Stimulated activated CD4-positive, alpha-beta T cell treated with anti-CD3 and anti-CD28 coated beads, Interleukin-1b, Interleukin-23, amount 100 ng/mL, for 1 hour (primary cell): ENCODE results near the gene SLC12A7.
"Not testable (repeated sequence)": the region's sequence is repeated elsewhere in the genome, so short reads cannot be mapped to it uniquely, and the experiment has no call there.

ENCODE experiments used
- DNase-seq, 2 donors: peaks; one replicate each; pipeline ENCODE4 v3.0.0-alpha.2; 2020; ENCODE audit warnings: low read depth in 2 of 2

Gene SLC12A7

DNA sequence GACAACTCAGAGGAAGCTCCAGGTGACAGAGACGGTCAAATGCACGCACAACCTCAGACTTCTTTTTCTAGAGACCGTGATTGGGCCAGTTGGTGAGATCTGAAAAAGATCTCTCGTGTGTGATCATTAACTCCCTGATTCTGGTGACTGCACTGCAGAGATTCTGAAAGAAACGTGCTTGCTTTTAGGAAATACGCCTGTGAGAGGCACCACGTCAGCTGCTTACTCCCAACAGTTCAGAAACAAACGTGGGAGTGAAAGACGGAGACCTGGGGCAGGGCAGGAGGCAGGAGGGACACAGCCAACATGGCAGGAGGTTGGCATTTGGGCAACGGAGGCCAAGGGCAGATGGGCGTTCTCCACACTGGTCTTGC, 15.9 kb downstream of the SLC12A7 start:
- no peak for DNase-seq

DNA sequence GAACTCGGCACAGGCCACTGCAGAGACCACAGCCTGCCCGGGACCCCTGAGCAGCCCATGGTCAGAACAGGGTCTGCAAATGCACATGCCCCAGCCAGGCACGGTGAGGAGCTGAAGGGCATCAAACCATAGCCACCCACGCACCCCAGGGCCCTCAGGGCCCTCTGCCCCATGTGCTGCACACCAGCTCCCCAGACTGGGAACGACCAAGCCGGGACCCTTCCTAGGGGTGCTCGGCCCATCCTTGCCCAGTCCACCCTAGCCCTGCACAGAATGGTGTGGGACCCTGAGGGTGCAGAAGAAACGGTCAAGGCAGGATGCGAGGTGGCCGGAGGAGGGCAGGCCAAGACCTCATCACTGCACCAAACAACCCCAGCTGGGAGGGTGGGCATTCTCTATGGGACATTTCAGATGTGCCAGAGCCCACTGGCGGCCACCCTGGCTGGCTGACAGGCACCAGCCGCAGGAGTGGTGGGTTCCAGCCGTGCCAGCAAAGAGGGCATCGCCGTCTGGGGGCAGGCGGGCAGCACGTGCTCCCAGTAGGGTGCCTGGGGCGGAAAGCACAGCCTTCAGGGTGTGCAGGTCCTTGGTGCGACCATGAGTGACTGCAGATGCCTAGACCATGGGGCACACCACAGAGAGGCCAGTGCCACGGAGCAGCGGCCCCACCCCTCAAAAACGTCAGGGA, 16.4 kb downstream of the SLC12A7 start:
- no peak for DNase-seq

DNA sequence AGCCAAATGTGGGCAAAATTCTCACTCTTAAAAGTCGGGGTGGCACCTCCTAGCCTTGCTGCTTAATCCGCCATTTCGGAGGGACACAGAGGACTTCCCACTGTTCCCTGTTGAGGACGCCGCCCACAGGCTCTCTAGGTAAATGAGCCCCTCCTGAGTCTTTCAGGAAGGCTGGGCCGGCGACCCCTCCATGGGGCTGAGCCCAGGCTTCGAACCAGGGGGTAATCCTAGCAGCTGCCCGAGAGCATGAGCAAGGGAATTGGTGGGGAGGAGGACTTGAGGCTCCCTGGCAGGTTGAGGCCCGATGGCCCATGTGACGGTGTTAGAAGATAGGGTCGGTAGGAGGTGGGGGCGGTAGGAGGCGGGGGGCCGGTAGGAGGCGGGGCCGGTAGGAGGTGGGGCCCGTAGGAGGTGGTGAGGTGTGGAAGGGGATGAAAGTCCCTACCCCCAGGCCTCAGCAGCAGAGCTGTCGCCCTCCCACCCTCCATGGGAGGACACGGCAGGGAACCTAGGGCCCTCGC, 17.1 kb downstream of the SLC12A7 start:
- DNase-seq = no peak

DNA sequence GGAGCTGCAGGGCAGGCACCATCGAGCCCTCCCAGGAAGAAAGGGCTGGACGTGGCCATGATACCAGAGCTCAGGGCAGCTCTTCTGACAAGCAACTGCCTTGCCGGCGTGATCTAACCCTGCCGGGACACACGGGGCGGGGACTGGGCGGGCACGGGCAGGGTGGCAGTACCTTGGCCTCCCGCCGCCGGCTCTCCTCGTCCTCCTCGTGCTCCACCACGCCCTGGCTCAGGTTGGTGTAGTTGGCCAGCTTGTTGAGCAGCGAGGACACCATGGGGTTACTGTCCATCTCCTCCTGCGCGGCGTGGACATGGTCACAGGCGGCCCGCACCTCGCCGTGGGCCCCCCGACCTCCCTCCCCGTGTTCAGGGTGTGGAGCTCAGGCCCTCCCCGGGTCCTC, 18.5 kb downstream of the SLC12A7 start:
- no peak for DNase-seq

DNA sequence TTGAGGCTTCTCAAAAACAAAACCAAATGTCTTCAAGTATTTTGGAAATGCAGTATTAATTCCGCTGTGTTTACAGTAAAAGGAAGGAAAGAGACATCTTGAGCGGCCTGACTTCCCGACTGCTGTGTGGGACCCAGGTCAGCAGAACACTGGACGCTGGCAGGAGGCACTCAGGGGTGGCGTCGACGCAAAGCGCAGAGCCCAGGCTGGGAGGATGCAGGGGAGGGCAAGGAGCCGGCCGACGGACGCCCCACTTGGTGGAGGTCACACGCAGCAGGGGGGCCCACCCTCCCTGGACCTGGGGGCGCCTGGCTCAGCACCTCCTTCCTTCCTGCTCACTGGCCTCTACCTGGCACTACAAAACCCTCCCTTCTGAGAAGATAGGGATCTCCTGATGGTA, 19.7 kb downstream of the SLC12A7 start:
- DNase-seq = no peak

DNA sequence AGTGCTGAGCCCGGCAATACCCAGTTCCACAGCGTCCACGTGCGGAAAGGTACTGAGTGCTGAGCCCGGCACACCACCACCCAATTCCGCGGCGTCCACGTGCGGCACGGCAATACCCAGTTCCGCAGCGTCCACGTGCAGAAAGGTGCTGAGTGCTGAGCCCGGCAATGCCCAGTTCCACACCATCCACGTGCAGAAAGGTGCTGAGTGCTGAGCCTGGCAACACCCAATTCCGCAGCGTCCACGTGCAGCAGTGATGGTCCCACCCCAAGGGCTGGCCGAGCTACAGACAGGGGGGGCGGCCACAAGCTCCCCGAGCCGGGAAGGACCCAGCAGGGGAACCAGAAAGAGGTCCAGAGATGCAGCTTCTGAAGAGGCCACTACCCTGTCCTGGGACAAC, 20.2 kb downstream of the SLC12A7 start:
- DNase-seq = no peak

DNA sequence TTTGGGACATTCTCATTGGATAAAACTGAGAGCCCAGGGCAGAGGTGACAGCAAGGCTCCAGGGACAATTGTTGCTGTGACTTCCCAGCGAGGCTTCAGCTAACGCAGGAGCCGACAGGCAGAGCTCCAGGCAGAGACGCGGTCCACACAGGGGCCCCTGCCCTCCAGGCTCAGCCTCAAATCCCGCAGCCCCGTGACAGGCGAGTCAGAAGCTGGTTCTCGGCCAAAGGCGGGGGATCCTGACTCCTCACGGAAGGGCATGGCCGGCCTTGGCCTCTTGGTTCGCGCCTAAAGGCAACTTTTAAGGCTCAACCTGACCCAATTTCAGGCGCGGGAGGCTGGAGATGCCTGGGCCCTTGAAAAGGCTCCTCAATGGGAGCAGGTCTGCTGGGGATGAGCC, 21.3 kb downstream of the SLC12A7 start:
- no peak for DNase-seq

DNA sequence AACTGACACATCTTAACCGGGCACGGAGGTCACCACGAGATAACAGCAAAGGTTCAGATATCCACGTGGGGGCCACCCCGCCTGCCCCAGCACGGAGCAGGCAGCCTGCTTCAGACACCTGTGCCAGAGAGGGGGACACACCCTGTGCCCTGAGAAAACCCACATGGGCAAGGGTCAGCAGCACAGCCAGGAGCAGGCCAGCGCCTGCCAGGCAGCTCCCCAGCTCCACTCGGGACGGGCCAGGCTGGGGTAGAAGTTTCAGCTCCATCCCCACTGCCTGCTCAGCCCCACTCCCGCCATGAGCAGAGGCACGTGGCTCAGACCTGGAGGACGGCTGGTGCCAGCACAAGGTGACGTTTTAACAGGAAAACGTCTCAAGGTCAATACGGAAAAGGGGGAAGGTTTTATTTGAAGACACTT, 22.2 kb downstream of the SLC12A7 start:
- DNase-seq = no peak

DNA sequence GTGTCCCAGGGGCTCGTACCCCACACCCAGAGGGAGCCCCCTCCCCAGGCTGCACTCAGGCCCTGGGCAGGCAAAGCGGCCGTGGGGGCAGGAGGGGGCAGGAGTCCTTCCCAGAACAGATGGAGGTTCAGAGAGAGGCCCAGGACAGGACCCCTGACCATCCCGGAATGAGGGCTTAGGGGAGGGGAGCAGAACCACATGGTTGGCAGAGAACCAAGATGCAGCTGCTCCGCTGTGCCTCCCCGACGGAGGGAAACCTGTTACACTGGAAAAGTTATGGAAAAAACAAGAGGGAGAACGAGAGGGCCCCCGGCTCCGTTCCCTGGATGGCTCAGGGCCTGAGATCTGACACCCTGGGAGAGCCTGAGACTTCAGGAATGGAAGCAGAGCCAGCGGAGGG, 22.7 kb downstream of the SLC12A7 start:
- no peak for DNase-seq

DNA sequence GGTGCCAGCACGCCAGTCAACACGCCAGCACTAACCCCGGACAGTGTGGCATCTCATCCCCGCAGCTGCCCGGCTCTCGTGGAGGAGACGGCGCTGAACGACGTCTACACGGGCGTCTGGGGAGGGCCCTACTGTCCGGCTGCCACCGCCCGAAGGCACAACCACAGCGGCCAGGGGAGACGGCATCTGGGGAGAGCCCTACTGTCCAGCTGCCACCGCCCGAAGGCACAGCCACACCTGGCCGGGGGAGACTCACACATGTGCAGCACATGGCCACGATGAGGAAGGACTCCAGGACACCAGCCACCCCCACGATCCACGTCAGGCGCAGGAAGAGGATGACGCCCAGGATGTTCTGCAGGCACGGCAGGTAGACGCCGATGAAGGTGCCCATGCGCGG, 23.1 kb downstream of the SLC12A7 start:
- no peak for DNase-seq

DNA sequence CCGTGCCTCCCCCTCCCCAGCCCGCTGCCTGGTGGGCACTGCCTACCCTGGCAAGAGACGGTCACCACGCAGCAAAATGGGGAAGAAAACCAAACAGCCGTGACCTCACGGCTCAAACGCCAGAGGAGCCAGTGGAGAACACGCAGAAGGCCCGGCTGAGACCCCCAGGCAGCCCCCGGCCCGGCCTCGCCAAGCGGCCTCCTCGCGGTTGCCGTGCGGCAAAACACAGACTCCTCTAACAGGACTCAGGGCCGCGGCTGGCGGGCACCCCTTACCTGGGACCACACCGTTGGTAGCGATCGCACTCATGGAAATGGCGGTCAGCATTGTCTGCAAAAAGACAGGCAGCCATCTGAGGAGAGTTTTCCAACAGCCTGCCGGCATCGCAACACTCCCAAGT, 23.8 kb downstream of the SLC12A7 start:
- DNase-seq = no peak

DNA sequence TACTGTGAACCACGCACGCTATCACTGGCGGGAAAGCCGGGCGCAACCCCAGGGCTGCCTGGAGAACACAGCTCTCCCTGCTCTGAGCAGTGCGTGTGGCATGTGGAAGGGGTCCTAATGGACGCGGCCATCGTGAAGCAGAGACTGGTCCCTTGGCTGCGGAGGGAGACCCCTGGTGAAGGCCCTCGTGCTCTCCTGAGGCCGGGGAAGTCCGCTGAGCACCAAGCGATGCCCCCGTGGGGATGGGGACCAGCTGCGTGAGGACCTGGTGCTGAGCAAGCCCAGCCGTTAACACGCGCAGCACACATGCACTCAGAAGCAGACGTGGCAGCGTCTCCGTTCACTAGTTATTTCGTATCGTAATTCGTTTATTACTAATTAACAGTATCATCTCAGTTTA, 24.4 kb downstream of the SLC12A7 start:
- DNase-seq = no peak

DNA sequence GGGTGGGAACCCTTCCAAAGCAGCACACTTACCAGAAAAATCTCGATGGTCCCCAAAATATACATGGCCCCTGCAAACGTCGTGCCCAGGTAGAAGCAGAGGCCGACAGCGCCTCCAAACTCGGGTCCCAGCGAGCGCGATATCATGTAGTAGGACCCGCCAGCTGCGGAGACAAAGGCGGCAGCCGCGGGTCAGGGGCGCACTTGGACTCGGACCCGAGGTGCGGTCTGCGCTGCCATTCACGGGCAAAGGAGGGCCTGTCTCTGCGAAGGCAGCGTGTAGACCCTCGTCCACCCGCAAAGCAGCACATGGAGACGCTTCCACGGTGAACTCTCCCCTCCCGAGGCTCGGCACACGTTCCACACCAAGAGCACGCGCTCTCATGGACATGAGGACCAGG, 25.0 kb downstream of the SLC12A7 start:
- no peak for DNase-seq

DNA sequence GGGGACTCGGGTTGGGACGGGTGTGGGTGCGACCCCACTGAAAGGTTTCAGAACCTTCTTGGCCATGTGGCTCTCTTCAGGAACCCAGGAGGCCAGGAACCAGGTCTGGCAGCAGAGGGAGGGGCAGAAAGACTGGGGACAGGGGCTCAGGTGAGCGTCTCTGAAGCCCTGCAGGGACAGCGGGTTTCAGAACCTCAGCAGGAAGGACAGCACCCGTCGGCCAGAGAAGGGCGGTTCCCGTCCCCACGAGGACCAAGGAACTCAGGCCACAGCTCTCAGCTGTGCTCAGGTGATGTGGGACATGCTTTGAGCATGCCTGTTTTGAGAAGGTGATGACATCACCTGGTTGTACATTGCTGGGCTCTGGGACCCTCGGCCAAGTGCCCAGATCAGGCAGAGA, 25.7 kb downstream of the SLC12A7 start:
- no peak for DNase-seq

DNA sequence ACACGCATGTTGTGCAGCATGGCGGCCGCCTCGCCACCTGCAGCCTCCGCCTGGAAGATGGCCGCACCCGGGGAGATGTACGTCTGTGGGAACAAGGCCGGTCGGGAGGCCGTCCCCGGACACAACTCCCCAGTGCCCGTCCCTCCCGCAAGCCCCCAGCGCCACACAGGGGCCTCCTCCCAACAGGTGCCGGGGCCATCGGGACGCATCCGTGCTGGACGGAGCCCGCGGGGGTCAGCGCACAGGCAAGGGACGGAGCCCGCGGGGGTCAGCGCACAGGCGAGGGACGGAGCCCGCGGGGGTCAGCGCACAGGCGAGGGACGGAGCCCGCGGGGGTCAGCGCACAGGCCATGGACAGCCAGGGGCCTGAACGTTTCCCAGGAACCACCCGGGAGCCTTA, 26.5 kb downstream of the SLC12A7 start:
- no peak for DNase-seq

DNA sequence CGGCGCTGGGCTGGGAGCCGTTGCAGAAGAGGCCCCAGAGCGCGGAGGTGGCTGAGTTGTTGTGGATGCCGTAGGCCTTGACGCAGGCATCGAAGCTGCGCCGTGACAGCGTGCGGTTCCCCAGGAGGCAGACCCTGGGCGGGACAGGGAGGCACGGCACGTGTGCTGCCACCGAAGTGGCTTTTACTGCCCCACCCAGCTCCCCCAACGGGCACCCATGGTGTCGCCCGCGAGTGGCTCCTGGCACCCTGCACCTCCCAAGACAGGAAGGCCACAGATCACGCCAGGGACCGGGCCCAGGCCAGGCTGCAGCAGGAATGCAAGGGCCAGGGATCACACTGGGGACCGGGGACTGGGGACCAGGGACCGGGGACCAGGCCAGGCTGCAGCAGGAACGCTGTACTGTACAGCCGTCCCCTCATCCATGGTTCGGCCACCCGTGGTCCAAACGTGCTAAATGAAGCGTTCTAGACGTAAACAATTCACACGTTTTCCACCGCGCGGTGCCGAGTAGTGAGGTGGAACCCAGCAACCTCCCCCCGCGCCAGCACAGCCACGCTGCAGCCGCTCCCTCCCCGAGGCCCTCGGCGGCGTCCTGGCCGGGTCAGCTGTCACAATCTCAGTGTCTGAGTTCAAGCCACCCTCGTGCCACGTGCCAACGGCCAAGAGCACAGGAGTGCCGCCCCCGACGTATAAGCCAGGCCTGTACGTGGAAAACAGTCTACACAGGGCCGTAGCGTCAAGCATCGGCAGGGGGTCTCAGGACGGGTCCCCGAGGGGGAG, 27.8 kb downstream of the SLC12A7 start:
- DNase-seq = no peak

DNA sequence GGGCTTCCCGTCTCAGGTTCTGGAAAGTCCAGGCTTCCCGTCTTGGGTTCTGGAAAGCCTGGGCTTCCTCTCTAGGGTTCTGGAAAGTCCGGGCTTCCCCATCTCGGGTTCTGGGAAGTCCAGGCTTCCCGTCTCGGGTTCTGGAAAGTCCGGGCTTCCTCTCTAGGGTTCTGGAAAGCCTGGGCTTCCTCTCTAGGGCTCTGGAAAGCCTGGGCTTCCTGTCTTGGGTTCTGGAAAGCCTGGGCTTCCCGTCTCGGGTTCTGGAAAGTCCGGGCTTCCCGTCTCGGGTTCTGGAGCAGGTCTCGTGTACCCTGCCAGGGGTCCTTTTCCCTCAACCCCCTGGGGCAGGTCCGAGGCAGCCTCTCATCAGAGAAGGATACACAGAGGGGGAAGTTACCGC, 28.8 kb downstream of the SLC12A7 start:
- DNase-seq = not testable (repeated sequence)

DNA sequence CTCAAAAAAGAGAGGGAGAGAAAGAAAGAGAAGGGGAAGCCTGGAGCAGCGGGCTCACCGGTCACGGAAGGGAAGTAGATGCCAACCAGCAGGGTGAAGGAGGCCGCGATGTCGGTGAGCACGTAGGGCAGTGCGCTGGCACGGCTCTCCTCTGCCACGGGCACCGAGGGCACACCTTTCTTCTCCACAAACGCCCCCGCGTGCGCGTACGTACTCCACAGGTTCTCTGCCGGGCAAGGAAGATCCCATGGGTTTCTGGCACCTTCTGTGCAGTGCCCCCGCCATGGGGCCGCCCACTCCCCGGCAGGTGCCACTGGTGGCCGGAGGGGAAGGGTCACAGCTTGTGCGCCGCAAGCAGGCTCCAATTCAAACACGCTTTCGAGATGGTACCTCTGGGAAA, 30.3 kb downstream of the SLC12A7 start:
- no peak for DNase-seq

DNA sequence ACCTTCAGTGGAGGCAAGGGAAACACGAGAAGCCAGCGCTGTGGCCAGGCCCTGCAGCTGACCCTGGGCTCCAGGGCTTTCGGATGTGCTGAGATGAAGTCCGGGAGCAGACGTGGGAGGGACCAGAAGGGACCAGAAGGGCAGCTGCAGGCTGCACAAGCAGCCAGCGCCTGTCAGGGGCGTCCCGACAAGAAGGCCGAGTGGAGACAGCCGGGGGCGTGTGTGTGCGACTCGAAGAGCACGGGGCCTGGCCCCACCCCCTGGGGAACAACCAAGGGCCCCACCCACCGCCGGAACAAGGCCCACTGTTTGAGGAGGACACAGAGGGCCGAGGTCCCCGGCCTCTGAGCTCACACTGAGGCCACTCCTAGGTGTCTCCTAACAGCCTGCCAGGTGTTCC, 31.4 kb downstream of the SLC12A7 start:
- DNase-seq = no peak

DNA sequence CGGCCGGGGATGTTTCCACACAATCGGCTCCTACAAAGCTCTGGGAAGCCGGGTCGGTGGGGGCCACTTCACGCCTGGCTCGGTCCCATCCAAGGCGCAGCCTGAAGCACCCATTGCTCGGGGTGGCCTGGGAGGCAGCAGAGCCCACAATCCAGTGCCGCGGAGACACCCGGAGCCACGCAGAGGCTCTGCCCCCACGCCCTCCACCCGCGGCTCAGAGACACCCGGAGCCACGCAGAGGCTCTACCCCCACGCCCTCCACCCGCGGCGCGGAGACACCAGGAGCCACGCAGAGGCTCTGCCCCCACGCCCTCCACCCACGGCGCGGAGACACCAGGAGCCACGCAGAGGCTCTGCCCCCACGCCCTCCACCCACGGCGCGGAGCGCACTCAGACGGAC, 31.9 kb downstream of the SLC12A7 start:
- no peak for DNase-seq

DNA sequence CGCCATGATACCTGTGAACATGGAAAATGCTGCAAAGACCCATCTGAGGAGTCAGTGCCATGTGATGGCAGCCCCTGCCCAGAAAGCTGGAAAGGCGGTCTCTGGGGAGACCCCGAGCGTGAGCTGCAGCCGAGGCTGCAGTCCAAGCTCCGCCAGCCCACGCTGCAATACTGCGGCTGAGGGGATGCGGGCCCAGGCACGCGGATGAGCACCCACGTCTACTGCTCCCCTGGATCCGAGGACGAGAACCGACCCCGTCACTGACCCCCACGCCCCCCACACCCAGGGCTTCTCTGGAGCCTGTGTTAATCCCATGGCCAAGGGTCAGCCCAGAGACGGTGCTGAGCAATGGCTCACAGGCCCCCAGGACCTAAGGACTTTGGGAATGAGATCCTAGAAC, 32.4 kb downstream of the SLC12A7 start:
- no peak for DNase-seq

DNA sequence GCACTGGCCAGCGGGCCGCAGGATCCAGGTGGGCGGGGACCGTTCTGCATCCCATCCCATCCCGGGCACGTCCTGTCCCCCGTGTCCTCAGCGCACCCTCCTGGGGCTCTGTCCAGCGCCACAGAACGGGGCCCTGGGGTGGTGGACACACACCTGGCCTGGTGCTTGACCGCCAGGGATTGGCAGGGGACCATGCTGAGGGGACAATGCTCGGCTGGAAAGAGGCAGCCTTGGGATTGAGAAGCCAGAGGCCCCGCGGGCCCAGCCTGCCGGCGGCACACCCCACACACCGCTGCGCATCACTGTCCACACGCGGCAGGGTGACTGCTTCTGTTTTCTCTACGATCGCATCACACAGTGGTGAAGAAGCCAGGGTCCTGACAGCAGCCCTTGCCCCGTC, 33.0 kb downstream of the SLC12A7 start:
- DNase-seq = no peak

DNA sequence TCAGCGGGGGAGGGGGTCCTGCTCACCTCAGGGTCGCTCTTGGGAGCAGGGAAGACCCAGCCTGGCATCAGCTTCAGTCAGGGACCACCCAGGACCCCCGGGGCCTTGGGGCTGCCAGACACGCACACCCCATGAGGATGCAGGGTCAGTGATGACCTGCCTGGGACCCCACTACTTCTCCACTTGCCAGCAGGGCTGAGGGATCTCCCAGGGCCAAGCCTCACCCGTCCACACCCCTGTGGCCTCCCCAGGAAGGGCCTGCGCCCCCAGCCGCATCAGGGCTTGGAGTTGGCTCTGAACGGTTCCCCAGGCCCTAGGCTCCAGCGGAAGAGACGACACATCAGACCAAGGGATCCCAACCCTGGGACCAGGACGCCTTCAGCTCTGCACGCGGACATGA, 33.7 kb downstream of the SLC12A7 start:
- DNase-seq = no peak
